GM12875 (cell line): Measurements from ENCODE around the gene ANKS1B.

Experiments
- H3K4me3 ChIP-seq: one replicate; pipeline ENCODE4 v1.5.1; 2011; ENCODE audit warnings: low read depth, low read length, control low read depth
- TF ChIP-seq, protein P1 (sequence below): IDR thresholded peaks from 2 replicates; pipeline ENCODE4 v1.5.1; 2011; ENCODE audit warnings: low read depth, mild to moderate bottlenecking, control low read depth, inconsistent platforms, low read length, moderate library complexity, borderline replicate concordance; ENCODE audit not compliant: insufficient read depth

The ANKS1B gene

DNA sequence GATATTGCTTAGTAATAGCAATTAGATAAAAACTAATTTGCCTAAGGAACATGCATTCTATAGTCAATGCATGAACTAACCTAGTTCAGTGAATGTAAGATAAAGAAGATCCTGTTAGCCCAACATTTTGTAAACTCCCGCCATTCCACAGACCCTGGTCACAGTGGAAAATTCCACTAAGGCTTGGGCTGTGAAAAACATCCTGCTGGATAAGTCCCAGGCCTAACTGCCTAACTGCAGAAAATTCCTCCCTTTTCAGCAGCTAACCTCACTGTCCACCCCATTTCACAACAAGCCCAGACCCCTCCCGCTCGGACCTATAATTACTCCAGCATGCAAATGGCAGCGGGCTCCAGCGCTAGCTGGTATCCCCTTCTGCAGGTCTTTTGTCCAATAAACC is 435.1 kb downstream of the ANKS1B start:
- no peak overlapping the region for H3K4me3 ChIP-seq
- TF ChIP-seq, protein P1, sequence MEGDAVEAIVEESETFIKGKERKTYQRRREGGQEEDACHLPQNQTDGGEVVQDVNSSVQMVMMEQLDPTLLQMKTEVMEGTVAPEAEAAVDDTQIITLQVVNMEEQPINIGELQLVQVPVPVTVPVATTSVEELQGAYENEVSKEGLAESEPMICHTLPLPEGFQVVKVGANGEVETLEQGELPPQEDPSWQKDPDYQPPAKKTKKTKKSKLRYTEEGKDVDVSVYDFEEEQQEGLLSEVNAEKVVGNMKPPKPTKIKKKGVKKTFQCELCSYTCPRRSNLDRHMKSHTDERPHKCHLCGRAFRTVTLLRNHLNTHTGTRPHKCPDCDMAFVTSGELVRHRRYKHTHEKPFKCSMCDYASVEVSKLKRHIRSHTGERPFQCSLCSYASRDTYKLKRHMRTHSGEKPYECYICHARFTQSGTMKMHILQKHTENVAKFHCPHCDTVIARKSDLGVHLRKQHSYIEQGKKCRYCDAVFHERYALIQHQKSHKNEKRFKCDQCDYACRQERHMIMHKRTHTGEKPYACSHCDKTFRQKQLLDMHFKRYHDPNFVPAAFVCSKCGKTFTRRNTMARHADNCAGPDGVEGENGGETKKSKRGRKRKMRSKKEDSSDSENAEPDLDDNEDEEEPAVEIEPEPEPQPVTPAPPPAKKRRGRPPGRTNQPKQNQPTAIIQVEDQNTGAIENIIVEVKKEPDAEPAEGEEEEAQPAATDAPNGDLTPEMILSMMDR: no peak

GRCh38 chr12:99549196-99549595 is 435.5 kb downstream of the ANKS1B start:
- TF ChIP-seq, protein P1: no peak
- no peak overlapping the region for H3K4me3 ChIP-seq

DNA sequence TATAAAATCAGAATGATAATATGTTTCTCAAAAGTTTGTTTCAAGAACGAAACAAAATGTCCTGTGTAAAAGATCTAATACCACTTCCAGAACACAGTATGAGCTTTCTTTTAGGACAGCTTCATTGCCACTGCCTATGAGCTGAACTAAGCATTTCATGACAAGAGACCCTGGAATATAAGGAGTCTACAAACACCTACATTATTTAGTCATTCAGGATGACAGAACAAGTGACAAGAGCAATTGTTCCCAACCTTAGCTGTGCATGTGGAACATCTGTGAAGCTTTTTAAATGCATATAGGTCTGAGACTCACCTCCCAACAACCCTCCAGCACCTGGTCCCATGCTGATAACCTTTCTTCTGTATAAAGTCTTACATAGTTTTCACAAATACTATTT is 440.3 kb downstream of the ANKS1B start:
- no peak overlapping the region for H3K4me3 ChIP-seq
- TF ChIP-seq, protein P1: no peak

- TF ChIP-seq, protein P1: no peak
- no peak overlapping the region for H3K4me3 ChIP-seq
These were observed 454.8 kb downstream of the ANKS1B start for GRCh38 chr12:99529966-99530365.

GRCh38 chr12:99528478-99528877 is 456.3 kb downstream of the ANKS1B start:
- TF ChIP-seq, protein P1: no peak
- no peak overlapping the region for H3K4me3 ChIP-seq

DNA sequence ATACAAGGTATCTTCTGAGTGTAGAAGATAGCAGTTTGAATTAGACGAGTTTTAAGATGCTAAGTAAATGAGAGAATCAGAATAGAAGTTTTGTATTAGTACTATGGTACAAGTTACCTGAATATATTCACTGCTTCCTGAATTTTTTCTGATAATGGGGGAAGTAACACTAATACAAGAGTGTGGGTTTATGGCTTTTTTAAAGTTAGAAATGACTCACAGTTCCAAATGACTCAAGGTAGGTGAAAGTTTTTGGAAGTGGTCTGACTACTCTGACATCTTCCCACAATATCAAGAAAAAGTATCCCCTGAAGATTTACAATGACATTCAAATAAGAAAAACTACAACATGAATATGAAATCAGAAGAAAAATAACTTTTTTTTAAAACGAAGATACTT is 460.9 kb downstream of the ANKS1B start:
- H3K4me3 ChIP-seq: no peak overlapping the region
- TF ChIP-seq, protein P1: no peak

DNA sequence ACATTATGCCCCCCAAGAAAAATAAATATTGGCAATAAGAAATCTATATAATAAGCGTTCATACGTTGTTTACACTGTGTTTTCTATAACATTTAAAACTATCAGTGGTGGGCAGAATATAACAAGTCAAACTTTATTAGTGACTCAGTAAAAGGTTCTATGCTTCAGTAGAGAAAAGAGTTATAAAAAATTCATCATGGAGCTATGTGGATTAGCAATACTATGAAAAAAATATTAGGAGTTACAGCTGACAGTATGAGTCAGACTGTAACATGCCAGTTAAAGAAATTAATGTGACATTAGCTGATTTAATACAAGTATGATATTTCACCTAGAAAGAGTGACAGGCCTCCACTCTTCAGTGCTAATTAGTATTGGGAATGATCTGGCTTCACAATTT is 462.3 kb downstream of the ANKS1B start:
- no peak overlapping the region for H3K4me3 ChIP-seq
- TF ChIP-seq, protein P1: no peak
